H1 (cell line): Measurements from ENCODE around the gene P2RY11. TPM values are rescaled to one million over a fixed set of nuclear protein-coding genes. Genes with fewer than 3 reads are reported as not detected.

Experiments
- ATF3 ChIP-seq: IDR thresholded peaks from 2 replicates; pipeline ENCODE4 v1.6.1; 2011; ENCODE audit warnings: low read depth, mild to moderate bottlenecking, low read length; ENCODE audit not compliant: insufficient read depth
- CBX5 ChIP-seq: fragments of 300-800, 300-1000 bp; sonication (generic); IDR thresholded peaks from 2 replicates; pipeline ENCODE4 v1.7.1; 2016; ENCODE audit warnings: antibody characterized with exemption, low read length, low read depth
- CEBPB ChIP-seq: IDR thresholded peaks from 2 replicates; pipeline ENCODE4 v1.6.1; 2012; ENCODE audit warnings: low read depth, low read length
- CHD1 ChIP-seq: IDR thresholded peaks from 2 replicates; pipeline ENCODE4 v1.6.1; 2012; ENCODE audit warnings: low read depth, low read length, improper control_type of control experiment
- CREB1 ChIP-seq: IDR thresholded peaks from 2 replicates; pipeline ENCODE4 v1.6.1; 2012; ENCODE audit warnings: inconsistent platforms
- HDAC2 ChIP-seq, 2 experiments: fragments of 300-600 bp in 1 of 2; sonication (generic) in 1 of 2; IDR thresholded peaks; 2 replicates each; pipeline ENCODE4 v1.6.1; 2011 to 2012; ENCODE audit warnings: low read depth in 2 of 2, low read length in 2 of 2, mild to moderate bottlenecking in 2 of 2, moderate library complexity in 2 of 2, borderline replicate concordance in 1 of 2, inconsistent platforms in 1 of 2
- HDAC6 ChIP-seq: IDR thresholded peaks from one replicate; pipeline ENCODE4 v1.7.1; 2012; ENCODE audit warnings: low read depth, mild to moderate bottlenecking, inconsistent platforms, low read length, moderate library complexity
- JUND ChIP-seq: IDR thresholded peaks from 2 replicates; pipeline ENCODE4 v1.6.1; 2011; ENCODE audit warnings: mild to moderate bottlenecking, improper control_type of control experiment, low read length
- KDM4A ChIP-seq: IDR thresholded peaks from one replicate; pipeline ENCODE4 v1.7.1; 2012; ENCODE audit warnings: low read depth, mild to moderate bottlenecking, moderate library complexity, low read length, inconsistent platforms; ENCODE audit not compliant: severe bottlenecking
- NANOG ChIP-seq: IDR thresholded peaks from 2 replicates; pipeline ENCODE4 v1.6.1; 2011; ENCODE audit warnings: low read length, low read depth, mild to moderate bottlenecking, inconsistent platforms; ENCODE audit not compliant: insufficient read depth, poor library complexity, severe bottlenecking
- RAD21 ChIP-seq, 2 experiments: IDR thresholded peaks in 1 of 2; conservative IDR thresholded peaks in 1 of 2; 2 replicates each; pipeline ENCODE4 v1.6.1; 2011; ENCODE audit warnings: low read depth in 2 of 2, low read length in 2 of 2, improper control_type of control experiment in 1 of 2, inconsistent platforms in 1 of 2, mild to moderate bottlenecking in 1 of 2, moderate library complexity in 1 of 2
- RBBP5 ChIP-seq: IDR thresholded peaks from 2 replicates; pipeline ENCODE4 v1.7.1; 2012; ENCODE audit warnings: low read depth, mild to moderate bottlenecking, inconsistent platforms, low read length, moderate library complexity, borderline replicate concordance
- SAP30 ChIP-seq: fragments of 300-600 bp; sonication (generic); IDR thresholded peaks from 2 replicates; pipeline ENCODE4 v1.7.1; 2012; ENCODE audit warnings: low read length, moderate library complexity, mild to moderate bottlenecking, inconsistent platforms; ENCODE audit not compliant: insufficient read depth, insufficient replicate concordance
- SP1 ChIP-seq: IDR thresholded peaks from 2 replicates; pipeline ENCODE4 v1.6.1; 2011; ENCODE audit warnings: low read depth, low read length
- SP2 ChIP-seq: IDR thresholded peaks from 2 replicates; pipeline ENCODE4 v1.6.1; 2012; ENCODE audit warnings: mild to moderate bottlenecking, low read length, inconsistent platforms
- SUZ12 ChIP-seq: fragments of 200-600 bp; sonication (generic); IDR thresholded peaks from 2 replicates; pipeline ENCODE4 v1.6.1; 2012; ENCODE audit warnings: mild to moderate bottlenecking, inconsistent platforms, low read length, moderate library complexity, mixed read lengths
- TAF1 ChIP-seq: IDR thresholded peaks from 2 replicates; pipeline ENCODE4 v1.6.1; 2011; ENCODE audit warnings: mild to moderate bottlenecking, low read depth, low read length
- TAF7 ChIP-seq: optimal IDR thresholded peaks from 2 replicates; pipeline ENCODE3; 2011; ENCODE audit warnings: low read depth, mild to moderate bottlenecking, inconsistent platforms, low read length, moderate library complexity, borderline replicate concordance
- TCF12 ChIP-seq: IDR thresholded peaks from 2 replicates; pipeline ENCODE4 v1.6.1; 2011; ENCODE audit warnings: low read depth, mild to moderate bottlenecking, low read length
- TEAD4 ChIP-seq: IDR thresholded peaks from 2 replicates; pipeline ENCODE4 v1.6.1; 2012; ENCODE audit warnings: low read depth, low read length, inconsistent platforms, mixed read lengths
- USF2 ChIP-seq: IDR thresholded peaks from 2 replicates; pipeline ENCODE4 v1.6.1; 2011; ENCODE audit warnings: low read length, improper control_type of control experiment
- YY1 ChIP-seq: IDR thresholded peaks from 2 replicates; pipeline ENCODE4 v1.6.1; 2011; ENCODE audit warnings: low read depth, mild to moderate bottlenecking, low read length
- ZNF274 ChIP-seq: IDR thresholded peaks from 2 replicates; pipeline ENCODE4 v1.7.0; 2012; ENCODE audit warnings: low read length, borderline replicate concordance; ENCODE audit errors: extremely low read depth
- polyA plus RNA-seq, 7 experiments: library from polyadenylated mRNA; depleted of rRNA in 3 of 7; stranded (reverse) in 5 of 7; unstranded in 2 of 7; fragments of >200 nt in 5 of 7; fragments of 200-250 nt in 2 of 7; gene quantifications; 1 replicate in 5 of 7; 2 replicates in 1 of 7; 4 replicates in 1 of 7; pipeline versions ENCODE4 v1.2.1 to v1.2.3, GENCODE V29; 2011 to 2013; ENCODE audit warnings: missing spikeins in 2 of 7, mixed read lengths in 2 of 7
- total RNA-seq: library from RNA; stranded (reverse); fragmentation: NEBNext Ultra II Directional; extraction: Animal tissue kit (Norgen Biotek cat#: 25700); gene quantifications from 2 replicates; pipeline ENCODE4 v1.2.1, GENCODE V29; 2021

P2RY11 gene
- total and polyA plus RNA-seq, 2 of the 8 experiments (the other 6 are each of a cell fraction or from before 2014, with no cell fraction given), result 9.2 to 18.0 TPM

DNA sequence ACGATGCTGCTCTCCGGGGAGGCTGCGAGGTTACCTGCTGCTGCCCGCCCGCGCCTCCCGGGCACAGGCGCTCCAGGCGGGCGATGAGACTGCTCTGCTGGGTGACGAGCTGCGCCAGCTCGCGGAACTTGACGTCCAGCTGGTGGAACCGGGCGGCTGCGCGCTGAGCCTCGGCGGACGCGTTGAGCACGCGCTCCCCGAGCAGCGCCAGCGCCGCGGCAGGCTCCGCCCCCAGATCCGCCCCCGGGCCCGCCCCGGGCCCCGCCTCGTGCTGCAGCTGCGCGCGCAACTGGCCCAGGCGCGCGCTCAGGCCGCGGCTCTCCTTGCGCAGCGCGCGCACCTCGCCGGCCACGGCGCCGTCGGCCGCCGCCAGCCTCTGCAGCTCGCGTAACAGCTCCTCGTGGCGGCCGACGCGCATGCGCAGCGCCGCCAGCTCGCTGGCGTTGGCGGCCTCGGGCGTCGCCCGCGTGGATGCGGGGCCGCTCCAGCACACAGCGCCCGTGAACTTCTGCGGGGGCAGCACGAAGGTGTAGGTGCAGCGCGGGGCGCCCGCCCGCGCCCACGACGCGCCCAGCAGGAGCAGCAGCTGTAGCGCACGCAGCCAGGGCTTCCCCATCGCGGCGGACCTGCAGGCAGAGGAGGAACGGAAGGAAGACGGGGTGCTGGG, 15.4 kb upstream of the P2RY11 start (continued):
- no peak for TF ChIP-seq TEAD4
- peak; percentile 89 for TF ChIP-seq KDM4A
- no peak for TF ChIP-seq CBX5
- no peak for TF ChIP-seq SUZ12
- no peak for TF ChIP-seq SP1
- no peak for TF ChIP-seq JUND
- no peak for TF ChIP-seq SAP30
- TF ChIP-seq RAD21 (IDR thresholded peaks at IDR 0.05 in 1 of 2, conservative IDR thresholded peaks at IDR 0.05 in 1 of 2; ENCODE audit: low read depth in 2 of 2, low read length in 2 of 2), result no peak
- TF ChIP-seq TAF7, result no peak
- TF ChIP-seq HDAC6, result no peak
- no peak for TF ChIP-seq TCF12
- TF ChIP-seq USF2, result no peak
- TF ChIP-seq NANOG, result no peak
- TF ChIP-seq HDAC2 (IDR thresholded peaks at IDR 0.05; ENCODE audit: borderline replicate concordance in 1 of 2, low read depth in 2 of 2, low read length in 2 of 2), result no peak
- no peak for TF ChIP-seq ATF3
- no peak for TF ChIP-seq SP2
- TF ChIP-seq CHD1, result no peak
- no peak for TF ChIP-seq YY1
- TF ChIP-seq TAF1, result peak; percentile 58; the same call in 1 of the 2 replicates
- no peak for TF ChIP-seq CEBPB
- TF ChIP-seq RBBP5, result no peak
- no peak for TF ChIP-seq ZNF274
- no peak for TF ChIP-seq CREB1
